ENCODE measurements around the gene CYP2D6. TPM values are rescaled to one million over a fixed set of nuclear protein-coding genes. Genes with fewer than 3 reads are reported as not detected.

CYP2D6 gene
- total RNA-seq, 1 experiment from 2014 or later = 1.7 TPM

- TF ChIP-seq, protein P1, sequence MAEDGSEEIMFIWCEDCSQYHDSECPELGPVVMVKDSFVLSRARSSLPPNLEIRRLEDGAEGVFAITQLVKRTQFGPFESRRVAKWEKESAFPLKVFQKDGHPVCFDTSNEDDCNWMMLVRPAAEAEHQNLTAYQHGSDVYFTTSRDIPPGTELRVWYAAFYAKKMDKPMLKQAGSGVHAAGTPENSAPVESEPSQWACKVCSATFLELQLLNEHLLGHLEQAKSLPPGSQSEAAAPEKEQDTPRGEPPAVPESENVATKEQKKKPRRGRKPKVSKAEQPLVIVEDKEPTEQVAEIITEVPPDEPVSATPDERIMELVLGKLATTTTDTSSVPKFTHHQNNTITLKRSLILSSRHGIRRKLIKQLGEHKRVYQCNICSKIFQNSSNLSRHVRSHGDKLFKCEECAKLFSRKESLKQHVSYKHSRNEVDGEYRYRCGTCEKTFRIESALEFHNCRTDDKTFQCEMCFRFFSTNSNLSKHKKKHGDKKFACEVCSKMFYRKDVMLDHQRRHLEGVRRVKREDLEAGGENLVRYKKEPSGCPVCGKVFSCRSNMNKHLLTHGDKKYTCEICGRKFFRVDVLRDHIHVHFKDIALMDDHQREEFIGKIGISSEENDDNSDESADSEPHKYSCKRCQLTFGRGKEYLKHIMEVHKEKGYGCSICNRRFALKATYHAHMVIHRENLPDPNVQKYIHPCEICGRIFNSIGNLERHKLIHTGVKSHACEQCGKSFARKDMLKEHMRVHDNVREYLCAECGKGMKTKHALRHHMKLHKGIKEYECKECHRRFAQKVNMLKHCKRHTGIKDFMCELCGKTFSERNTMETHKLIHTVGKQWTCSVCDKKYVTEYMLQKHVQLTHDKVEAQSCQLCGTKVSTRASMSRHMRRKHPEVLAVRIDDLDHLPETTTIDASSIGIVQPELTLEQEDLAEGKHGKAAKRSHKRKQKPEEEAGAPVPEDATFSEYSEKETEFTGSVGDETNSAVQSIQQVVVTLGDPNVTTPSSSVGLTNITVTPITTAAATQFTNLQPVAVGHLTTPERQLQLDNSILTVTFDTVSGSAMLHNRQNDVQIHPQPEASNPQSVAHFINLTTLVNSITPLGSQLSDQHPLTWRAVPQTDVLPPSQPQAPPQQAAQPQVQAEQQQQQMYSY (CRISPR knock-in tag; IDR thresholded peaks at IDR 0.05) = no peak
- TF ChIP-seq NFATC4 (CRISPR knock-in tag; IDR thresholded peaks at IDR 0.05) (no peak), HMGXB4 (CRISPR knock-in tag; IDR thresholded peaks at IDR 0.05) (peak; percentile 72; the same call in 1 of the 2 replicates), TEAD4 (CRISPR knock-in tag; IDR thresholded peaks at IDR 0.05) (no peak), EMX1 (CRISPR knock-in tag; IDR thresholded peaks at IDR 0.05) (no peak), GRHL2 (CRISPR knock-in tag; IDR thresholded peaks at IDR 0.05; ENCODE audit: insufficient replicate concordance, severe bottlenecking) (no peak), IRF2 (CRISPR knock-in tag; IDR thresholded peaks at IDR 0.05; ENCODE audit: borderline replicate concordance, low read depth) (no peak), ZBTB21 (CRISPR knock-in tag; IDR thresholded peaks at IDR 0.05; ENCODE audit: borderline replicate concordance) (no peak), ZNF423 (CRISPR knock-in tag; IDR thresholded peaks at IDR 0.05) (no peak), NFE2L1 (CRISPR knock-in tag; IDR thresholded peaks at IDR 0.05) (no peak), SMAD4 (CRISPR knock-in tag; IDR thresholded peaks at IDR 0.05) (no peak), IRF1 (CRISPR knock-in tag; IDR thresholded peaks at IDR 0.05) (no peak)
- TF ChIP-seq, protein P2, sequence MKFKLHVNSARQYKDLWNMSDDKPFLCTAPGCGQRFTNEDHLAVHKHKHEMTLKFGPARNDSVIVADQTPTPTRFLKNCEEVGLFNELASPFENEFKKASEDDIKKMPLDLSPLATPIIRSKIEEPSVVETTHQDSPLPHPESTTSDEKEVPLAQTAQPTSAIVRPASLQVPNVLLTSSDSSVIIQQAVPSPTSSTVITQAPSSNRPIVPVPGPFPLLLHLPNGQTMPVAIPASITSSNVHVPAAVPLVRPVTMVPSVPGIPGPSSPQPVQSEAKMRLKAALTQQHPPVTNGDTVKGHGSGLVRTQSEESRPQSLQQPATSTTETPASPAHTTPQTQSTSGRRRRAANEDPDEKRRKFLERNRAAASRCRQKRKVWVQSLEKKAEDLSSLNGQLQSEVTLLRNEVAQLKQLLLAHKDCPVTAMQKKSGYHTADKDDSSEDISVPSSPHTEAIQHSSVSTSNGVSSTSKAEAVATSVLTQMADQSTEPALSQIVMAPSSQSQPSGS (CRISPR knock-in tag; IDR thresholded peaks at IDR 0.05; ENCODE audit: borderline replicate concordance, low read depth) = no peak
- TF ChIP-seq, protein P3, sequence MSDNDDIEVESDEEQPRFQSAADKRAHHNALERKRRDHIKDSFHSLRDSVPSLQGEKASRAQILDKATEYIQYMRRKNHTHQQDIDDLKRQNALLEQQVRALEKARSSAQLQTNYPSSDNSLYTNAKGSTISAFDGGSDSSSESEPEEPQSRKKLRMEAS (CRISPR knock-in tag; IDR thresholded peaks at IDR 0.05) = peak; percentile 90
- TF ChIP-seq, protein P4, sequence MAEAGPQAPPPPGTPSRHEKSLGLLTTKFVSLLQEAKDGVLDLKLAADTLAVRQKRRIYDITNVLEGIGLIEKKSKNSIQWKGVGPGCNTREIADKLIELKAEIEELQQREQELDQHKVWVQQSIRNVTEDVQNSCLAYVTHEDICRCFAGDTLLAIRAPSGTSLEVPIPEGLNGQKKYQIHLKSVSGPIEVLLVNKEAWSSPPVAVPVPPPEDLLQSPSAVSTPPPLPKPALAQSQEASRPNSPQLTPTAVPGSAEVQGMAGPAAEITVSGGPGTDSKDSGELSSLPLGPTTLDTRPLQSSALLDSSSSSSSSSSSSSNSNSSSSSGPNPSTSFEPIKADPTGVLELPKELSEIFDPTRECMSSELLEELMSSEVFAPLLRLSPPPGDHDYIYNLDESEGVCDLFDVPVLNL (CRISPR knock-in tag; IDR thresholded peaks at IDR 0.05; ENCODE audit: borderline replicate concordance, low read depth) = no peak
Measured at GRCh38 chr22:42079319-42080251, 51.0 kb downstream of the CYP2D6 start, which contains the start of gene SMDT1 (continued).
